GM21447 (cell line): ENCODE data around the gene SLC9A3.
"Not testable (repeated sequence)": the region's sequence is repeated elsewhere in the genome, so short reads cannot be mapped to it uniquely, and the experiment has no call there.

ENCODE experiments used
- ATAC-seq: cut with Tn5 transposase; IDR thresholded peaks from one replicate; pipeline ENCODE4 v1.9.1; 2021; ENCODE audit not compliant: unreplicated experiment

Gene SLC9A3

DNA sequence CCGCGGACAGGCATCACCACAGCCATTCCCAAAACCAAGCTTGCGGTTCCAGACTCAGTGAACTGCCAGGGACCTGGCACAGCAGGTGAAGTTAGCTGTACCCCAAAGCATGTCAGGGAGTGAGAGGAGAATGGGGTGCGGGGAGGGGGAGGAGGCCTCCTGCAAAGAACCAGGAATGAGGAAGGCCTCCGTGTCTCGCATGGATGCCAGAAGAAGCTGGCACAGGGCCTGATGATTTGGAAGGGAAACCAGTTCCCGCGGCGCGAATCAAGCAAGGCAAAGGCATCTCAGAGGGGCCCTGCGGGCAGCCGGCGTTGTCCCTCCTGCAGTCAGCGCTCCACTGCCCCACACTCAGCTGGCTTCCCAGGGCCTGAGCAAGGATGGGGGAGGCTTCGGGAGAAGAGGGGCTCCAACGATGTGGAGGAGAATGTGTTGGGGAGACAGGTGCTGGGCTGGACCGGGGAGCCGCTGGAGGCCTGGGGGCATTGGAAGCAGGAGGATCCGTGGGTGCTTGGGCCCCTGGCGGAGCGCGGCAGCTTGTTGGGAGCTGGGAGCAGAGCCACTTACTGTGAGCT lies 14.6 kb downstream of the SLC9A3 start:
- ATAC-seq, result no peak

DNA sequence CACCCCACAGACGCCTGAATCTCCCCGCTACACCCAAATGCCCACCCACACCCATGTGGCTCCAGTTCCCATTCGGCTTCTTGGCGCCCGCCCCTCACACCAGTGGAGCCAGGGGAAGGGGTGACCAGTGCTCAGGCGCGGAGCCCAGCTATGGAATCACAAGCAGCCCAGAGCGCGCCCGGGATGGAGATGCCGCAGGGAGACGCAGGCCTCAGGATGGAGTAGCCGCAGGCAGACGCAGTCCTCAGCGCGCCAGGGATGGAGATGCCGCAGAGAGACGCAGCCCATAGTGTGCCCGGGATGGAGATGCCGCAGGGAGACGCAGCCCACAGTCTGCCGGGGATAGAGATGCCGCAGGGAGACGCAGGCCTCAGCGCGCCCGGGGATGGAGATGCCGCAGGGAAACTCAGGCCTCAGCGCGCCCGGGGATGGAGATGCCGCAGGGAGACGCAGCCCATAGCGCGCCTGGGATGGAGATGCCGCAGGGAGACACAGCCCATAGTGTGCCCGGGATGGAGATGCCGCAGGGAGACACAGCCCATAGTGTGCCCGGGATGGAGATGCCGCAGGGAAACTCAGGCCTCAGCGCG lies 16.2 kb downstream of the SLC9A3 start:
- not testable (repeated sequence) for ATAC-seq

DNA sequence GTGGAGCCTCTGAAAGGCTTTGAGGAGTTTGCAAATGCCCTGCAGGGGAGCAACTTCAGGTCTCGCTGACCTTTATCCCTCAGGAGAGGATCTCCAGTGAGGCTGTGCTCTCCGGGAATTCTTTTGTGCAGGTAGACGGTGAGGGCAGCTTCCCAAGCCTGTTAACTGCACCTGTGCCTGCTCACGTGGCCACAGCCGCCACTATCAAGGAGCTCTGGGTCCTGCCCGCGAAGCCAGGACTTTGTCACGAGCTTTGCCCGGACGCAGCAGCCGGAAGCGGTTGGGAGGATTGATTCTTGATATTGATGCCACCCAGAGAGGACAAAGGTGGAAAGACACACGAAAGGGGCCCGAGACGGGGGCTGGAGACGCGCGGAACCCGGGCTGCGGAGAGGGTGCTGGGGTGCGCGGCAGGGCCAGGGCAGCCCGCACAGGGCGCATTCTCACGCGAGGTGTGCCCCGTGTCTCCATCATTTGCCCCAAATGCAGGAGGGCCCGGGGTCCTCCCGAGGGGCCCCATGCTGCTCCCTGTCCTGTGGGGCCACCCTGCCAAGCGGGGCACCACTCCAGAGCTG lies 18.2 kb downstream of the SLC9A3 start:
- ATAC-seq, result no peak

DNA sequence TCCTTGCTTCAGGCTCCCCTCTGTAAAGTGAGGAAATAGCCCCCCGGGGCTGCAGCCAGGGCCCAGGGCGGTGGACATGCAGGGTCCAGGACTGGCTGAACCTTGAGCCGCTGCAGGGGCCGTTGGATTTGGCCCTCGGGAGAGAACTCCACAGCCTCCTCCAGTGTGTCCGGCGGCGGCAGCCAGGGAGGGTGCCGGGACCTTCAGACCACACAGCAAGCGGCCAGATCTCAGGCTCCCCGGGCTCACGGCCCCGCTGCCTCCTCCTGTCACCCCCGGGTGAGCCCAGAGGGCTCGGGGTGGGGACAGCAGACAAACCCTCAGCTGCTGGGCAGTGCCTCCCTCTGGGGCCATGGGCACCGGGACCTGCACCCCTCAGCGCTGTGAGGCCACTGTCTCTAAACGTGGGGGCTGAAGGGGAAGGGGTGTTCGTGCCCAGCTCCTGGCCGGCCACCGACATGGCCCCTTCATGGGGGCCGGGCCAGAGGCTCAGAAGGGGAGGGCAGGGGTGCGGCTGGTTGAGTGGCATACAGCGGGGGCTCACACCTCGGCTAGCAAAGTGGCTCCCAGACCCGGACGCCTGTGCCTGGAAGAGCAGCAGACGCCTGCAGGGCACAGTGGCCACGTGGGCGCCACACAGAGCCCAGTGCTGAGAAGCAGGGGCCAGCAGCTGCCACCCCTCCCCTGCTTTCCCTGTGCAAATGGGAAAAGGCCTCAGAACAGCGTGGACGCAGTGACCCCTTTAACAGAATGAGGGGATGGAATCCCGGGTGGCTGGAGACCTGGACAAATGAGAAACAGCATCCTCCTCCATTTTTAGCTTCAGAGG lies 19.7 kb downstream of the SLC9A3 start:
- ATAC-seq, result no peak

DNA sequence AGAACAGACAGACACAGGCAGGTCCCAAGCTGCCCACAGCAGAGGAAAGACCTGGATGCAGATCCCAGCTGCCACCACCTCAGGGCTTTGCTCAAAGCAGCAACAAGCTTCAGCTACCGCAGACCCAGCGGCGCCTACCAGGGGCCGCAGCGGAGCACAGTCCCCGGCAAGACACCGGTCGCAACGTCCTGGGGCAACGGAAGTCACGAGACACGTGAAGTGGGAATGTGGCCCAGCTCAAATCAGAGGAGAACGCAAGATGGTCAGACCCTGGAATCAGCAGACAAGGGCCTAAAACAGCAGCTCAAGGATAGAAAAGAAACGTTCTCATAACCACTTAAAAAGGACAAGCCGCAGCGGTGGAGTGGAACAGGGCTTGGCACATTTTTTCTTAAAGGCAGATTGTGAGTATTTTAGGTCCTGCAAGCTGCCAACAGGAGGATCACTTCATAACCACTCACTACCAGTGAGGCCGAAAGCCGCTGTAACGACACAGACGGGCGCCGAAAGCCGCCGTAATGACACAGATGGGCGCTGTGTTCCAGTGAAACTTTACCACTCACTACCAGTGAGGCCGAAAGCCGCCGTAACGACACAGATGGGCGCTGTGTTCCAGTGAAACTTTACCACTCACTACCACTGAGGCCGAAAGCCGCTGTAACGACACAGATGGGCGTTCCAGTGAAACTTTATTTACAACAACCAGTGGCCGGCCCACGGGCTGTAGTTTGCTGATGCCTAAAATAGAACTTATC lies 21.7 kb downstream of the SLC9A3 start:
- no peak for ATAC-seq

GRCh38 chr5:501831-502184 lies 22.4 kb downstream of the SLC9A3 start:
- ATAC-seq, result no peak

GRCh38 chr5:501105-501830 lies 23.0 kb downstream of the SLC9A3 start:
- no peak for ATAC-seq

DNA sequence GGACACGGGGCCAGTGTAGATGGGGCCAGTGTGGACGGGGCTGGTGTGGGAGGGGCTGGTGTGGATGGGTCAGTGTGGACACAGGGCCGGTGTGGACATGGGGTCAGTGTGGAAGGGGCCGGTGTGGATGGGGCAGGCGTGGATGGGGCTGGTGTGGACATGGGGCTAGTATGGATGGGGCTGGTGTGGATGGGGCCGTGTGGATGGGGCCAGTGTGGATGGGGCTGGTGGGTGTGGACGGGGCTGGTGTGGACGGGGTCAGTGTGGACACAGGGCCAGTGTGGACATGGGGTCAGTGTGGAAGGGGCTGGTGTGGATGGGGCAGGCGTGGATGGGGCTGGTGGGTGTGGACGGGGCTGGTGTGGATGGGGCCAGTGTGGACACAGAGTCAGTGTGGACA lies 23.8 kb downstream of the SLC9A3 start:
- no peak for ATAC-seq

DNA sequence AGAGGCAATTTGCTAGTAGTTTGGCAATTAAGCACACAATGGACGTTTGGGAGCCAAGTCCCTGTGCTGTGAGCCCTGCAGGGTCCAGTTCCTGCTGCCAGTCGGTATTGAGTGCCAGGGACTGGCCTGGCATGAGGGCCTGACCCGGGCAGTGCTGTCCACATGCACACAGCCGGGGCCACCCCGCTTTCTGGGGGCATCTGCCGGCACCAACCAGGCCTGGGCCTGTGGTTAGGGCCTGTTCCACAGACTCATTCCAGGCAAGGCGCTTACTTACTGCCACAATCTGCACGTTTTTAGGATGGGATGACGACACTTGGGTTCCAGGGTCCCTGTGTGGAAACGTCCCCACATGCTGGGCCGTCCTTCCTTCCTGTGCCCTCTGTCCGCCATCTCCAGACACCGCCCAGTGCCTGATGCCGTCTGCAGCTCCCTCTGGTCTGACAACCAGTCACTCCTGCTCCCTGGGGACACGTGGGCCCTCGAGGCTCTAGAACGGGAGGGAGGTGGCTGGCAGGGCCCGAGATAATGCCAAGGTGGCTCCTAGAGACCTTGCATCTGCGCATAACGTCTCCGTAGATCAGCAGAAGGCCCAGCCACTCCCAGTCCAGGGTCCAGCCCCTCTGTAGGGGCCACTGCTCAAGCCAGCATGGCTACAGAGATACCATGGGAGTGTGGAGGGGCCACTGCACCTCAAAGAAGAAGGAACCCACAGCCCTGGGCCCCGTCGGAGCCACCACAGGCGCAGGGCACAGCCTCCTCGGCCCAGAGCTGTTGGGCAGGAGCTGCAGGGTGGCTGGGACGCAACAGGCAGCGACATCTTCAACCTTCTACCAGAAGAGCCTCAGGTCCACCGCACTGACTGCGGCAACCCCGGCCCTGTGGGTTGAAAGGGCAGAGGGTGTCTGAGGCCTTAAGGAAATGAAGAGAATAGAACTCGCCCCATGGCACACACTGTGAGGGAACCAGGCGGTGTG lies 24.7 kb downstream of the SLC9A3 start:
- ATAC-seq, result no peak

DNA sequence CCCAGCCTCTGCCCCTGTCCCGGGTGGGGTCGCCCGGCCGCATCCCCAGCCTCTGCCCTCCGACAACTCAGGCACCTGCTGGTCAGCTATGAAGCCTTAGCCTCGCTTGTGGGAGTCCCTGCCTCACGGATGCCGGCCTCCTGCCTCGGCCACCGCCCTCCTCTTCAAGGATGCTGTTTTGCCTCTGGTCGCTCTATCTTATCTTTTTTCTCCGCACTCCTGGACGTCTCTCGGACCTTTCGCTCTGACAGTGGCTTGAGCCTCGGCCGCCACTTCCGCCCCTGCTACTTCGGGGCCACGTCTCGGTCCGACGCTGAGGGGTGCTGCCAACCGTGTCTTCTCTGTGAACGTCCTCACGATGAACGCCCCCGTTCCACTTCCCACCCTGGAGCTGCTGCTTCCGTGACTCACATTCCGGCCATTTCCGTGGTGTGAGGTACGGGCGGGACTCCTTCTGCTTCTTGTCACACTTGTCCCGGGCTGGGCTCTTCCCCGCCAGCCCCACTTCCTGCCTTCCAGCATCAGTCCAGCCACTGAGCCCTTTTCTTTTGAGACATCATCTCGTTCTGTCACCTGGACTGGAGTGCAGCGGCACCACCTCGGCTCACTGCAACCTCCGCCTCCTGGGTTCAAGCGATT lies 26.3 kb downstream of the SLC9A3 start:
- ATAC-seq, result no peak

DNA sequence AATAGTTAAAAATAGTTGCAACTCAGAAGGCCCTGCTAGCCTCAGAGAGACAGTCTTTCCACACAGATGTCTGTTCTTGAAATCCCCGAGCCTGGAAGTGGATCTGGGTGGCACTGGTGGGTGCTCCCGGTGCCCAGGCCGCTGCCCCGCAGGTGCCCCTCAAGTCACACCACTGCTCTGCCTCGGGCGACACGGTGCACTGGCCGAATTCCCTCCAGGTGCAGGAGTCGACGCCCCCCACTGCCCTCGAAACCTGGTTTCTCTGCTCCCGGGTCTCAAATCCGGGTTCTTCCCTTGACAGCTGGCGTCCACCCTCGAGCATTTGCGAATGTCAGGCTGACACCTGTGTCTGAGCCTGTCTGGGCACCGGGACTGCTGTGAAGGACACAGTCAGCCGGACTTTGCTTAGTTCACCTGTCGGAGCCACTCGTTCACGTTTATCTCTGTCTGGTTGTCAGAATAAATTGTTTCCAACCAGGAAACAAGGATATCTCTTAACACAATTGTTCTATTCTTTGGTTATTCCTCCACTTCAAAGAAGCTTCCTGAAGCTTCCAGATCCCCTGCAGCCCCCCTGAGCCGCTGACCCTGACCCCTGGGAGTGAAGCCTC lies 27.1 kb downstream of the SLC9A3 start:
- ATAC-seq, result no peak

GRCh38 chr5:496028-496427 lies 28.2 kb downstream of the SLC9A3 start:
- ATAC-seq, result no peak

- no peak for ATAC-seq
These were observed 29.5 kb downstream of the SLC9A3 start for GRCh38 chr5:494667-495255.

- no peak for ATAC-seq
These were observed 30.5 kb downstream of the SLC9A3 start for GRCh38 chr5:493758-494157.

GRCh38 chr5:493119-493701 lies 31.0 kb downstream of the SLC9A3 start:
- no peak for ATAC-seq

GRCh38 chr5:492314-492893 lies 31.8 kb downstream of the SLC9A3 start:
- no peak for ATAC-seq

GRCh38 chr5:491856-492155 lies 32.4 kb downstream of the SLC9A3 start:
- no peak for ATAC-seq
